ENCODE data around the gene CCM2L. TPM values are rescaled to one million over a fixed set of nuclear protein-coding genes. Genes with fewer than 3 reads are reported as not detected.

Gene CCM2L
- total and polyA plus RNA-seq, 12 donors = 4.9 to 26.8 (median 7.9) TPM

- no peak for DNase-seq
- intact Hi-C loops (cut with DNase I) = no loop called here
- H3K27ac ChIP-seq = no peak overlapping the region
- H3K36me3 ChIP-seq = no peaks in the 10 kb centered on the region
- 90% methylated on average over 5 of the region's 5 CpGs for WGBS, 2 donors
- no peak overlapping the region for H3K4me3 ChIP-seq
- no peak for ATAC-seq
- H3K4me1 ChIP-seq = no peaks in the 10 kb centered on the region
- no peaks in the 10 kb centered on the region for H3K9me3 ChIP-seq
- TF ChIP-seq, protein P1, sequence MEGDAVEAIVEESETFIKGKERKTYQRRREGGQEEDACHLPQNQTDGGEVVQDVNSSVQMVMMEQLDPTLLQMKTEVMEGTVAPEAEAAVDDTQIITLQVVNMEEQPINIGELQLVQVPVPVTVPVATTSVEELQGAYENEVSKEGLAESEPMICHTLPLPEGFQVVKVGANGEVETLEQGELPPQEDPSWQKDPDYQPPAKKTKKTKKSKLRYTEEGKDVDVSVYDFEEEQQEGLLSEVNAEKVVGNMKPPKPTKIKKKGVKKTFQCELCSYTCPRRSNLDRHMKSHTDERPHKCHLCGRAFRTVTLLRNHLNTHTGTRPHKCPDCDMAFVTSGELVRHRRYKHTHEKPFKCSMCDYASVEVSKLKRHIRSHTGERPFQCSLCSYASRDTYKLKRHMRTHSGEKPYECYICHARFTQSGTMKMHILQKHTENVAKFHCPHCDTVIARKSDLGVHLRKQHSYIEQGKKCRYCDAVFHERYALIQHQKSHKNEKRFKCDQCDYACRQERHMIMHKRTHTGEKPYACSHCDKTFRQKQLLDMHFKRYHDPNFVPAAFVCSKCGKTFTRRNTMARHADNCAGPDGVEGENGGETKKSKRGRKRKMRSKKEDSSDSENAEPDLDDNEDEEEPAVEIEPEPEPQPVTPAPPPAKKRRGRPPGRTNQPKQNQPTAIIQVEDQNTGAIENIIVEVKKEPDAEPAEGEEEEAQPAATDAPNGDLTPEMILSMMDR (IDR thresholded peaks at IDR 0.05) = no peak
- H3K27me3 ChIP-seq = peaks cover 0 to 12% (median 4%) of the 10 kb centered on the region in 7 donors
These were observed 21.7 kb upstream of the CCM2L start for GRCh38 chr20:31988430-31989015.

- TF ChIP-seq, protein P1 (IDR thresholded peaks at IDR 0.05) = no peak
- Histone ChIP-seq H3K4me1 (no peaks in the 10 kb centered on the region), H3K27me3 (peaks cover 0 to 17% (median 6%) of the 10 kb centered on the region in 7 donors), H3K4me3 (no peak overlapping the region), H3K9me3 (no peaks in the 10 kb centered on the region), H3K36me3 (no peaks in the 10 kb centered on the region), H3K27ac (no peak overlapping the region)
- WGBS, 2 donors = 72 to 73% methylated on average over 8 of the region's 8 CpGs
- intact Hi-C loops (cut with DNase I) = no loop called here
- DNase-seq (no peak), ATAC-seq (no peak)
These were observed 21.1 kb upstream of the CCM2L start for GRCh38 chr20:31989030-31989645.

DNA sequence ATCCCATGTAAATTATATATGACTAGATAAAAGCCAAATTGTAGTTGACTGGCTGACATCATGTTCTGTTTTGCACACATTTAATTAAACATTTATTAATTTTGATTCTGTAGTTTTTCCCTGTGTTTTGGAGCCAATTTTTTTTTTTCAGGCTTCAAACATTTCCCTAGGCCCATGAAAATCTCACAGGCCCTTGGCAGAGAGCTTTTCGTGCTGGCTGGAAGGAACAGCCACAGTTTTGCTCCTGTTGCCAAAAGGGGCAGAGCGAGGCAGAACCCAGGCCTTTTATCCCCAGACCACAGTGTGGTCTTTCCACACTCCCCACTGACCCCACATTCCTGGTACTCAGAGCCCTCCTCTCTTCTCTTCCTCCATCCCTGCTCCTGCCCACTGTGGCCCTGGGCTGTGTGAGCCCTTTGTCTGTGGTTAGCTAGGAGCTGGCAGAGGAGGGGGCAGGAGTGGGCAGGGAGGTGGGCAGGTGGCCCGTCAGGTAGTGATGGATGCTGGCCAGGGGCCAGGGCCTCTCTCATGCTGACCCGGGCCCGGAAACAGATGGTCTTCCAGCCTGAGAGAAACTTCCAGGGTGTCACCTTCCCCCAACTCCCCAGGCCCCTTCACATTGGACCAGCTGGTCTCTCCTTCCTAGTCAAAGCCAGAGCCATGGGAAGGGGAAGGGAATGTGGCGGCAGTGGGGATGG, 19.4 kb upstream of the CCM2L start:
- Histone ChIP-seq H3K9me3 (no peaks in the 10 kb centered on the region), H3K4me3 (no peak overlapping the region), H3K27me3 (peaks cover 0 to 30% (median 23%) of the 10 kb centered on the region in 7 donors), H3K4me1 (peaks cover 0 to 6% (median 0%) of the 10 kb centered on the region in 9 donors), H3K36me3 (no peaks in the 10 kb centered on the region), H3K27ac (no peak overlapping the region)
- intact Hi-C loops (cut with DNase I) = no loop called here
- TF ChIP-seq, protein P1 (IDR thresholded peaks at IDR 0.05) = no peak
- ATAC-seq (no peak), DNase-seq (no peak)
- WGBS, 2 donors = 64 to 71% methylated on average over 6 of the region's 6 CpGs

- Histone ChIP-seq H3K9me3 (no peaks in the 10 kb centered on the region), H3K4me1 (peaks cover 0 to 6% (median 0%) of the 10 kb centered on the region in 9 donors), H3K27ac (no peak overlapping the region), H3K36me3 (no peaks in the 10 kb centered on the region), H3K27me3 (peaks cover 0 to 33% (median 26%) of the 10 kb centered on the region in 7 donors), H3K4me3 (no peak overlapping the region)
- WGBS, 2 donors = 59 to 75% methylated on average over 1 of the region's 1 CpG
- DNase-seq (no peak), ATAC-seq (no peak)
- TF ChIP-seq, protein P1 (IDR thresholded peaks at IDR 0.05) = no peak
- intact Hi-C loops (cut with DNase I) = no loop called here
These were observed 18.9 kb upstream of the CCM2L start for GRCh38 chr20:31991339-31991705.

All from heart right ventricle (tissue), 16 donors.